ENCODE results near the gene PET100. TPM values are rescaled to one million over a fixed set of nuclear protein-coding genes. Genes with fewer than 3 reads are reported as not detected.

The PET100 gene, protein sequence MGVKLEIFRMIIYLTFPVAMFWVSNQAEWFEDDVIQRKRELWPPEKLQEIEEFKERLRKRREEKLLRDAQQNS
- total RNA-seq = 7.5 and 8.6 TPM in 2 replicates

DNA sequence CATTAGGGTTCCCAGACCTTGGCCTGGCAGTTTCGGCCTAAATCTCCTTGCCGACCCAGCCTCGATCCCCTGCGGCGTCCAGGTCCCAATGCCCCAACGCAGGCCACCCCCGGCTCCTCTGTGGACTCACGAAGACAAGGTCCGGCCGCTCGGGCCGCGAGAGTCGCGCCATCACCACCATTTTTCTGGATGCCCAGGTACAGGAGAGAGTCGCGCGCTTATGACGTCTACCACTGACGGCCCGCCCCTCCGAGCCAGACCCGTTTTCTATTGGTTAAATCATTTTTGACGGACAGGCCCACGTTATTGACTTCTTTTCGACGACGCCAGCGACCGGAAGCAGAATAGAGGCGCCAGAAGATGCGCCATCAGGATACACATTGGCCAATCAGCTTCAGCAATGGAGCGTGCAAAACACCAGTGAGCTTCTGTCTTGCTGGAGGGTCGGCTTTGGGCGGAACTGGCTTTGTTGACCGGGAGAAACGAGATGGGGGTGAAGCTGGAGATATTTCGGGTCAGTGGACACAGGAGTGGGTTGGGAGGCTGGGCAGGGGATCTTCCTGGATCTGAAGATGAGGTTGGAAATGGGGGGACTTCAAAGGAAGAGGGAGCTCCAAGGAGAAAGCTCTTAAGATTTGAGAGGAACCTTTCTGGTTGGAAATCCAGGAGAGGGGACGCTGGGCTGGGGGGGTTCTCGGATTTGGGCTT is at the start of gene PET100, which contains the start of gene XAB2:
Gene PET100 (plus strand): TSS at position 447 of the 708 bp plus-strand sequence. CDS start 41 bp downstream, at position 488.
Gene XAB2 (minus strand): TSS at position 199 of the 708 bp plus-strand sequence. CDS start 18 bp downstream, at position 181.

DNA sequence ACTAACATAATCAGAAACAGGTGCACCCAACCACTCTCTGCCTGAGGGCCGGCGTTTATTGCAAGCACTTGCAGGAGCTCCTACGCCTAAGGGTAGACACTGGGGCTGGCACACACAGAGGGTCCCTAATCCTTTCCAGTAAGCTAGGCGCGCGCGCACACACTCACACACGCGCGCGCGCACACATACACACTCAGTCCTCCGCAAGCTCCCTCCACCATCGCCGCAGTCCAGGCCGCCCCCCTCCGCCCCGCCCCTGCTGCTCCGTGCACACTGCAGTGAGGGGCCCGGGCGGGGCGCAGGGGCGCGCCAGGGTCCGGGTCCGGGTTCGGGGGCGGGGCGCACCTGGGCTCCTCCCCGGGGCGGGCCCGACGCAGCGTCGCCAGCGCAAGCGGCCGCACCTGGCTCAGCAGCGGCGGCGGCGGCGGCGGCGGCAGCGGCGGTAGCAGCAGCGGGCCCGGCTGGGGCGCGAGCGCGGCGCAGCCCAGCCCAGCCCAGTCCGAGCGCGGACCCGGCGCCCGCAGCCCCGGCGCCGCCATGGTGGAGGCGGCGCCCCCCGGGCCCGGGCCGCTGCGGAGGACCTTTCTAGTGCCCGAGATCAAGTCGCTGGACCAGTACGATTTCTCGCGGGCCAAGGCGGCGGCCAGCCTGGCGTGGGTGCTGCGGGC is 34.0 kb upstream of the PET100 start, which contains the start of gene CAMSAP3:
Gene CAMSAP3 (plus strand): TSS at position 398 of the 668 bp plus-strand sequence. CDS start 140 bp downstream, at position 538.

DNA sequence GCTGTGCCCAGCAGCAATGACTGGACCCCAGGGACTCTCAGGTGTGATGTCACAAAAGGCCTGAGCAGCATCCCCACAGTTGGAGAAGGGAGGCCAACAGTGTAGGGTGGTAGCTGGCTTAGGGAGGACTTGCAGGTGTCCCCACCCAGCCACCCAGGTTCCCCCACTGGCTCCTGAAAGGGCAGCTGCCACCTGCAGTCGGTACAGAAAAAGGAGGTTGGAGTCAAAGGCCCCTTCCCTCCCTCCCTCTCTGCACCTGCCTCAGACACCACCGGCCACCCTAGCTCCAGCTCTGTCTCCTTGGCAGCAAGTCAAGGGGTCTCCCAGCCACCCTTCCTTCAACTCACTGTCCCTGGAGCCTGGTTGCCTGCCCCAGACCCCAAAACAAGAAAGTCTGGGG is 4.1 kb downstream of the PET100 start, which contains the start of gene PCP2:
Gene PCP2 (minus strand): TSS at position 22 of the 400 bp plus-strand sequence. CDS start 262 bp downstream, outside the sequence.

DNA sequence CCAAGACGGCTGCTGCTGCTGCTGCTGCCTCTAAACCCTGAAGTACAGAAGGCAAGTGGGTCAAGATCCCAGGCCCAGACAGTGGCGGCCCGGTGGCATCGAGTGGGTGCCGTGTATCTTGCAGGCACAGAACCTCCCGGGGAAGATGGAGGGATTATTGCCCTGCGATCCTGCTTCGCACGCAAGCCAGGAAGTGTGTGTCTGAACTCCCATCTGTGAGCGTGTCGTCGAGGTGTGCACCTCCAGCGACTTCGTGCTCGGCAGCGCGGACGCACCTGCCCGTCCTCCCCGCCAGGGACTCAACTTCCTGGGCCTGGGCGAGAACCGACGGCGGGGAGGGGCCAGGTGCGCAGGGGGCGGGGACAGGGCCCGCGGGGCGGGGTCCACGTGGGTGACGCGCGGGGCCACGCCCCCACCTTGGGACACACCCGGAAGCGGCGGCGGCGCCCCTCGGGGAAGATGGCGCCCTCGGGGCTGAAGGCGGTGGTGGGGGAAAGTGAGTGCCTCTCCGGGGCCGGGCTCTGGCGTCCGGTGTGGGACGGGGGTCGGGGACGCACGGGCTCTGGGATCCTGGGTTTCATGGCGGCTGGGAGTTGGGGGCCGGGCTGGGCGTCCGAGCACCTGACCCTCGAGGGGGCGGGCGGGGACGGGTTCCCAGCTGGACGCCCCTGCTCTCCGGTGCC is 7.2 kb downstream of the PET100 start, which contains the start of gene STXBP2:
Gene STXBP2 (plus strand): TSS at position 420 of the 683 bp plus-strand sequence. CDS start 40 bp downstream, at position 460.

DNA sequence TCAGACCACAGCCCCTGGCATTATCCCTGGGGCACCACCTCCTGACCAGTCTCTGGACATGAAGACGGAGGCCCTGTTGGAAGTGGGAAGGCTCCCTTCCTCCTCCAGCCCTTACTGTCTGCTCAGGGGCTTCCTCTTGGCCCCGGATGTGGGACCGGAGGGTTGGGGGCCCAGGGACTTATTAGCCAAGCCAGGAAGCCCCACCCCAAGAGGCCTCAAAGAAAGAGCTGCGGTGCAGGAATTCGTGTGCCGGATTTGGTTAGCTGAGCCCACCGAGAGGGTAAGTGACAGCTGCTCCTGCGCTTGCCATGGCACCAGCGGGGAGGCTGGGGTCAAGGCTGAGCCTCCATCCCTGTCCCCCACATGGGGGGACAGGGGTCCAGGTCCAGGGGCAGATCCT is 39.2 kb downstream of the PET100 start, which contains the start of gene RETN:
Gene RETN (plus strand): TSS at position 208 of the 400 bp plus-strand sequence. CDS start 278 bp downstream, outside the sequence.

DNA sequence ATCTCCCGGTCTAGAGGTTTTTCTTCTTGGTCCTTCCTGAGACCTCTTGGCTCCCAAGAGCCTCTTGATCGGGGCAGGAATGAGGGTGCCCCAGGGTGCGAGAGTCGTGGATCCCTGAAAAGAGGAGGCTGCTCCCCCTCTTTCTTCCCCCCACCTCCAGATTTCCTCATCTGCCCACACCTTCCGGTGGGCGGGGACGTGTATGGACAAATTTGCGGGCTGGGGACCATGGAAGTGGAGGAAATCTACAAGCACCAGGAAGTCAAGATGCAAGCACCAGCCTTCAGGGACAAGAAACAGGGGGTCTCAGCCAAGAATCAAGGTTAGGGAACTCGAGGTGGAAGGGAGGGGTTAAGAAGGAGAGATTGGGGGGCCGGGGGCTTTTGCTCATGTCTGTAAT is 47.3 kb downstream of the PET100 start, which contains the start of gene MCEMP1:
Gene MCEMP1 (plus strand): TSS at position 237 of the 400 bp plus-strand sequence. CDS start 31 bp downstream, at position 268.

DNA sequence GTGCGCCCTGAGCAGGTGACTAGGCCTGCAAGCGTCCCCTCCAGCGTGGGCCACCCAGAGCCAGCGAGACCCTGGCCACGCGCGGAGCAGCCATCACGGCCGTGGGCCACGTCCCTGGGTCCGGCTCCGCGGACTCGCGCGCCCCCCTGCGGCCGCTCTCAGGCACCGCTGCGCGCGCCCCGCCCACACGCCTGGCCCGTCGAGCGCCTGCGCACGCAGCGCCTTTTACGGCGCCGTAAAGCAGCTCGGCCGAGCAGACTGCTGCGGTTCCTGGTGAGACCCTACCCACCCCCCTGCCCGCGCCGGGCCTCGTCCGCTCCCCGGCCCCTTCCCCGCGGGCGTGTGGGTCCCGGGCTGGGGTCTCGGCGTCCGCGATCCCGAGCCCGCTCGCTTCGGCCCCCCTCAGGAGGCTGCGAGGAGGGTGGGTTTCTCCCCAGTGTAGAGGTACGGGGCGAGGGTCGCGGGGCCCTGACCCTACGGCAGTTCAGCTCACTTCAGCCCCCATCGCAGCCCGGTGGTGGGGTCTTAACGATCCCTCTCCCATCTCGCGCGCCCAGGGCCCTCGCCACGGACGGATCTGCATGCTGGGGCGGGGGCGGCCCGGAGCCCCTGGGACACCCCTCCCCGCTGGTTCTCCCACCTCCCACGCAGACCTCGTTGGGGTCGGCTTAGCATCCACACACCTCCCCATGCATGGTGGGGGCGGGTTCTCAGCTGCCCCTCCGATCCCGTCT is 51.2 kb downstream of the PET100 start, which contains the start of gene TRAPPC5:
Gene TRAPPC5 (plus strand): TSS at position 228 of the 734 bp plus-strand sequence. CDS start 1,421 bp downstream, outside the sequence.

Other genes with a start within 250 kb of the PET100 start
- 1.5 and 3.3 TPM in 2 replicates for gene PEX11G, start 140.8 kb upstream of the PET100 start, total RNA-seq
- 11.9 and 21.5 TPM in 2 replicates for gene ZNF358, start 113.7 kb upstream of the PET100 start, total RNA-seq
- 4.3 and 5.6 TPM in 2 replicates for gene MCOLN1, start 107.2 kb upstream of the PET100 start, total RNA-seq
- gene PNPLA6, start 94.1 kb upstream of the PET100 start, total RNA-seq = 83.7 and 132 TPM in 2 replicates
- not detected in 2 replicates for gene CAMSAP3, start 33.9 kb upstream of the PET100 start, total RNA-seq
- gene XAB2, start 248 bp upstream of the PET100 start, total RNA-seq = 25.2 and 46.3 TPM in 2 replicates
- not detected in 2 replicates for gene PCP2, start 3.9 kb downstream of the PET100 start, total RNA-seq
- gene STXBP2, start 7.3 kb downstream of the PET100 start, total RNA-seq = 7.7 and 18.5 TPM in 2 replicates
- gene RETN, start 39.3 kb downstream of the PET100 start, total RNA-seq = not detected in 2 replicates
- not detected in 2 replicates for gene MCEMP1, start 47.3 kb downstream of the PET100 start, total RNA-seq
- 52.3 and 56.1 TPM in 2 replicates for gene TRAPPC5, start 51.0 kb downstream of the PET100 start, total RNA-seq
- not detected in 2 replicates for gene FCER2, start 72.3 kb downstream of the PET100 start, total RNA-seq
- gene CLEC4G, start 102.3 kb downstream of the PET100 start, total RNA-seq = not detected in 2 replicates
- not detected in 2 replicates for gene CD209, start 117.7 kb downstream of the PET100 start, total RNA-seq
- gene CLEC4M, start 133.4 kb downstream of the PET100 start, total RNA-seq = not detected in 2 replicates
- gene EVI5L, start 200.4 kb downstream of the PET100 start, total RNA-seq = 19.0 and 25.4 TPM in 2 replicates
- 0.09 TPM in 1 of 2 replicates, not detected in the other for gene PRR36, start 244.6 kb downstream of the PET100 start, total RNA-seq

Data from smooth muscle cell of the umbilical artery (primary cell).